HG03469 (cell line): ENCODE data around the gene STK10.

ENCODE experiments used
- ATAC-seq: cut with Tn5 transposase; IDR thresholded peaks from one replicate; pipeline ENCODE4 v1.9.1; 2021; ENCODE audit warnings: mild to moderate bottlenecking, moderate library complexity, moderate number of reproducible peaks; ENCODE audit not compliant: unreplicated experiment

The STK10 gene

GRCh38 chr5:172063463-172064235 lies 124.4 kb downstream of the STK10 start:
- ATAC-seq = no peak

DNA sequence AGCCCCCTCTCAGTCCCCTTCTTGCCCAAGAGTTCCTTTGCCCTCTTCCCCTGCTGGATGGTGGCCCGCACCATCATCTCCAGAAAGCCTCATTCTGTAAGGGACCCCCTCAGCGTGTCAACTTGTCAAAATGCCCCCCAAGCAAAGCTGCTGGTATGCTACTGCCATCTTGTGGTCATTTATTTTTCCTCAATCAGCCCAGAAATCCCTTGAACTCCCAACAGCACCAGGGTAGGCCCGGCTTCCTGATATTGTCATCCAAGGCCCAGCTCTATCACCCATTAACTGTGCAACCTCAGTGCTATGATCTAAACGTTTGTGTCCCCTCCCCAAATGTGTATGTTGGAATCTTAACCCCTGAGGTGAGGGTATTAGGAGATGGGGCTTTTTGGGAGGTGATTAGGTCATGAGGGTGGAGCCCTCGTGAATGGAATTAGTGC lies 128.3 kb downstream of the STK10 start:
- no peak for ATAC-seq

- no peak for ATAC-seq
Observed at GRCh38 chr5:172058088-172058487, 129.9 kb downstream of the STK10 start.

- no peak for ATAC-seq
Observed at GRCh38 chr5:172055996-172056395, 132.0 kb downstream of the STK10 start.

- ATAC-seq = no peak
Observed at GRCh38 chr5:172055421-172055820, 132.6 kb downstream of the STK10 start.

DNA sequence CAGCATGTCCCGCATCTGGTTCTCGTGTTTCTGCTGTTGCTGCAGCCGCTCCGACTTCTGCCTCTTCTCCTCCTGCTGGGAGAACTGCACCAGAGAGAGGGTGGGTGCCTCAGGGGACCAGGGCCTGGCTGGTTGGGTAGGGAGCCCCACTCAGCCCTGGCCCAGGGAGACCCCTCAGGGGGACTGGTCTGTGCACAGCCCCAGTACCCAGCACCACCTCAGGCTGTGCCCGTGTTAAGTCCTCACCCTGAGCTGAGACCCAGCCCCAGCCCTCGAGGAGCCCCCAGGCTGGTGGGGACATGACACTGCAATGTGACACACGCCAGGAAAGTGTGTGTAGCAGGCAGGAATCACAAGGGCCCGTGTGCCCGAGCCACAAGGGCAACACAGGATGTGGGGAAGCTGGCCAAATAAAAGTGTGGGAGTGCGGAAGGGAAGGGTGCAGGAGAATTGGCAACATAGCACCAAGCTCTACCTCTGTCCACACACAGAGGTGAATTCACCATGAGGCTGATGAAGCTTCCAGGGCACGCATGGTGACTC lies 133.3 kb downstream of the STK10 start:
- ATAC-seq = no peak

- no peak for ATAC-seq
Observed at GRCh38 chr5:172052450-172053236, 135.4 kb downstream of the STK10 start.

GRCh38 chr5:172051643-172052339 lies 136.2 kb downstream of the STK10 start:
- no peak for ATAC-seq

- ATAC-seq = no peak
Observed at GRCh38 chr5:172050080-172050479, 137.9 kb downstream of the STK10 start.

DNA sequence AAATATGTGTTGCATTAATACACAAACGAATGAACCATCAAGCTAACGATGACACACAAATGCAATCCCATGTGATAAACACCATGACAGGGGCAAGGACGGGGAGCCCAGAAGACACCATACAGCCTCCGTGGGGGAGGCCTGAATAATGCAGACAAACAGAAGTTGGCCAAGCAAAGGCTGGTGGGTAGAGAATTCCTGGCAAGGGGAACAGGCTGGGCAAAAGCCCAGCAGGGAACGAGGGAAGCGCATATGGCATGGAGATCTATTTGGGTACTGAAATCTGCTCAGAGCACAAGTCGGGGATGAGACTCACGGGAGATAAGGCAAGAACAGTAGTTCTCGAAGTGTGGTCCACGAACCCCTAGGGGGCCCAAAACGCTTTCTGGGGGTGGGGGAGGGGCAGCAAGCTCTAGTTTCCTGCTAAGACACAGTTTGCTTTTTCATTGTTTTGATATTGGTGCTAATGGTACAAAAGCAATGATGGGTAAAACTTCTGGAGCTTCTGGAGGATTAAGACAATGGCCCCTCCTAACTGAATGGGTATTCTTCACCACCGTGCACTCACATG lies 138.7 kb downstream of the STK10 start:
- no peak for ATAC-seq

DNA sequence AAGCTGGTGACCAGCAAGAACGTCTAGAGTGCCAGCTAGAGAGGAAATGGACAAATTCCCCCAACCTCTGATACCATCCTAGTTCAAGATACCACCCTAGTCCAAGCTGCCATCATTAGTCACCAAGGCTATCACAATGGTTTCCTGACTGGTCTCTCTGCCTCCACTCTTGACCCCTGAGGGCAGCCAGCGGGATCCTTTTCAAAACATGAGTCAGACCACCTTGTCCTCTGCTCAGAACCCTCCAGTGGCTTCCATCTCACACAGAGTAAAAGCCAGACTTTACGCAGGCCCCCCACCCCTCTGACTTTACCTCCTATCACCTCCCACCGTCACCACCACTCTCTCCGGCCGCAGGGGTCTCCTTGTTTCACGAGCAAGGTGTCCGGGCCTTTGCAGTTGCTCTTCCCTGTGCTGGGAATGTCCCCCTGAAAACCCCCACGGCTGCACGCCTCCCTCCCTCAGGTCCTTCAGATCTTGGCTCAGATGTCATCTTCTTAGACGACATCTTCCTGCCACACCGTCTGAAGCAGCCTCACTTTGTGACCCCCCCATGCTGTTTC lies 139.4 kb downstream of the STK10 start:
- ATAC-seq = no peak

DNA sequence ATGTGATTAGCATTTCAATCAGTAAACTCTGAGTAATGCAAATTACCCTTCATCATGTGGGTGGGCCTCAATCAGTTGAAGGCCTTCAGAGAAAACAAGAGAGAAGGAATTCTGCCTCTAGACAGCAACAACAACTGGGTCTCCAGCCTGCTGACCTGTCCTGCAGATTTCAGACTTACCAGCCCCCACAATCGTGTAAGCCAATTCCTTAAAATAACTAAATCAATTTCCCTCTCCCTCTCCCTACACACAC lies 139.9 kb downstream of the STK10 start:
- no peak for ATAC-seq

DNA sequence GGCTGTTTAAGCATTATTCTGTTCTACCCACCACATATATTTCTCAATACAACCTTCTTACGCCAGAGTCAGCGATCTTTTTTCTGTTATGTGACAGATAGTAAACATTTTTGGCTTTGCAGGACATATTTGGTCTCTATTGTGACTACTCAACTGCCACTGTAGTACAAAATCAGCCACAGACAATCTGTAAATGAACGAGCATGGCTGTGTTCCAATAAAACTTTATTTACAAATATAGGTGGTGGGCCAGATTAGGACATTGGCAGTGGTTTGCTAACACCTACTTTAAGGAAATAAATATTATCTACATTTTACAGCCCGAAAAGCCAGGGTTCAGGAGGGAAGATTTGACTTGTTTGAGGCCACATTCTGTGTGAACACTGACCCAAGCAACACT lies 141.4 kb downstream of the STK10 start:
- ATAC-seq = no peak

DNA sequence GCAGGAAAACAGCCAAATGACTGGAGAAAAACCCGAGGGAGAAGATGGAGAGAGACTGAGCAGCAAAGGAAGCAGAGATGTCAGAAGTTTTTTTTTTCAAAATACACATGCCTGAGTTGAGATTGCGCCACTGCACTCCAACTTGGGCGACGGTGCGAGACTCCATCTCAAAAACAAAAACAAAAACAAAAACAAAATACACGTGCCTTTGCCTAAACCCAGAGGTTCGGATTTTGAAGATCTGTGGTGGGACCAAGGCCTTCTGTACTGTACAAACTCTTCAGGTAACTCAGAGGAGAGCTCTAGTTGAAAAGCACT lies 142.8 kb downstream of the STK10 start:
- no peak for ATAC-seq

DNA sequence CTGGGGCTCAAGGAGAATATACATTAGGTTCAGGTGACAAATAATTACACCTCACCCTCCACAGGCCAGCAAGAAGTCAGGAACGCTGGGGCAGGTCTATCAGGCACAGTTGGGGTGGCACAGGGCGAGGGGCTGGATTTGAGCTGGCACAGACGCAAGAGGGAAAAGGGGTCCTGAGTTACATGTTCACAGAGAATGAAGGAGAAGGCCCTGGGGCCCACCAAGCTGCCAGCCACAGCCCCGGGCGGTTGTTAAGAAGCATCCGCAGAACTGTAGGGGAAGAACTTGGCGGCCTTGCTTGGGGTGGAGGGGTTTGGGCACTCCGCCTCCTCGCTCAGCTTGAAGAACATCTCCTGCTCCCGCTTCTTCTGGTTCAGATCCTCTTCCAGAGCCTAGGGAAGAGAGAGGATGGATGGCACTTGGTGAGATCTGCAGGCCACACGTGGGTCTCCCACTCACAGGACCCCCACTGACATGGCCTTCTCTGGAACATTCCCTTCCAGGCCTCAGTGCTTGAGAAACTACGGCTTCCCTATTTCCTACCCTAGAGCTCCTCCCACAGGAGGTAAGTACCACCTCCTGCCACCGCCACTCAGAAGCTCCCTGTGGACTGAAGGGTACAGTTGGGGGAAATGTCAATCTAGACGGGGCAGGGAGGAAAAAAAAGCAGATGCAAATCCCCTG lies 143.3 kb downstream of the STK10 start:
- ATAC-seq = no peak

GRCh38 chr5:172043865-172044264 lies 144.2 kb downstream of the STK10 start:
- ATAC-seq = no peak

GRCh38 chr5:172042183-172042582 lies 145.8 kb downstream of the STK10 start:
- no peak for ATAC-seq

- ATAC-seq = no peak
Observed at GRCh38 chr5:172038167-172038566, 149.9 kb downstream of the STK10 start.

GRCh38 chr5:172035049-172035448 lies 153.0 kb downstream of the STK10 start:
- ATAC-seq = peak; percentile 75

DNA sequence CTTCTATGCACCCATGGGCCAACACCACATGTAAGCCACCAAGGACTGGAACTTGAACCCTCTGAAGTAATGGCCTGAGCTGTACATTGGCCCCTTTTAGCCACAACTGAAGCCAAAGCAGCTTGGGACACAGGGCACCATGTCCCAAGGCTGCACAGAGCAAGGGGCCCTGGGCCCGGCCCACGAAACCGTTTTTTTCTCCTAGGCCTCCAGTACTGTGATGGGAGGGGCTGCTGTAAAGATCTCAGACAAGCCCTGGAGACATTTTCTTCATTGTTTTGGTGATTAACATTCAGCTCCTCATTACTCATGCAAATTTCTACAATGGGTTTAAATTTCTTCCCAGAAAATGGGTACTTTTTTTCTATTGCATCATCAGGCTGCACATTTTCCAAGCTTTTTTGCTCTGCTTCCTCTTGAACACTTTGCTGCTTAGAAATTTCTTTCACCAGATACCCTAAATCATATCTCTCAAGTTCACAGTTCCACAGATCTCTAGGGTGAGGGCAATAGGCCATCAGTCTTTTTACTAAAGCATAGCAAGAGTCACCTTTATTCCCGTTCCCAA lies 156.0 kb downstream of the STK10 start:
- ATAC-seq = no peak
